Thymus (tissue), 11 donors: ENCODE data around the gene TSEN2. TPM values are rescaled to one million over a fixed set of nuclear protein-coding genes. Genes with fewer than 3 reads are reported as not detected.

Experiments used
- DNase-seq, 9 donors: peaks; one replicate each; pipeline ENCODE4 v3.0.0-alpha.2; 2013; ENCODE audit warnings: low spot score in 9 of 9, low read depth in 6 of 9, missing footprints in 1 of 9
- H3K27ac ChIP-seq, 2 donors: one replicate each; pipeline ENCODE4 v1.5.1; 2013; ENCODE audit warnings: control low read depth in 1 of 2, low read depth in 1 of 2, low read length in 1 of 2, mild to moderate bottlenecking in 1 of 2, moderate library complexity in 1 of 2
- H3K27me3 ChIP-seq, 2 donors: one replicate each; pipeline ENCODE4 v1.5.1; 2013; ENCODE audit warnings: low read length in 1 of 2; ENCODE audit not compliant: control insufficient read depth in 2 of 2, insufficient read depth in 1 of 2
- H3K36me3 ChIP-seq, 2 donors: one replicate each; pipeline ENCODE4 v1.5.1; 2013; ENCODE audit warnings: low read length in 1 of 2, mild to moderate bottlenecking in 1 of 2, moderate library complexity in 1 of 2; ENCODE audit not compliant: control insufficient read depth in 2 of 2, insufficient read depth in 2 of 2
- H3K4me1 ChIP-seq, 2 donors: one replicate each; pipeline ENCODE4 v1.5.1; 2013; ENCODE audit warnings: low read length in 2 of 2; ENCODE audit not compliant: control insufficient read depth in 2 of 2, insufficient read depth in 2 of 2
- H3K4me3 ChIP-seq, 2 donors: one replicate each; pipeline ENCODE4 v1.5.1; 2013; ENCODE audit warnings: low read length in 2 of 2, control low read depth in 1 of 2, mild to moderate bottlenecking in 1 of 2
- H3K9me3 ChIP-seq, 2 donors: one replicate each; pipeline ENCODE4 v1.5.1; 2013; ENCODE audit warnings: low read length in 1 of 2, mild to moderate bottlenecking in 1 of 2; ENCODE audit not compliant: control insufficient read depth in 2 of 2, insufficient read depth in 1 of 2
- WGBS: extraction: QIAGEN DNeasy Blood & Tissue Kit; methylation state at CpG from one replicate; pipeline ENCODE4 v1.1.7; 2013; 5-methylcytosine and 5-hydroxymethylcytosine counted together
- polyA plus RNA-seq: library from polyadenylated mRNA; stranded (reverse); fragments of 200-250 nt; gene quantifications from one replicate; pipeline ENCODE4 v1.2.3, GENCODE V29; 2013
- total RNA-seq: library from RNA; stranded (reverse); fragments of 120-200 nt; gene quantifications from one replicate; pipeline ENCODE4 v1.2.4, GENCODE V29; 2013
- donor health status: healthy.

The TSEN2 gene
- total and polyA plus RNA-seq, 2 donors: 14.8 to 18.6 TPM

- H3K27me3 ChIP-seq: no peaks in the 10 kb centered on the region
- no peak overlapping the region for H3K4me3 ChIP-seq
- H3K9me3 ChIP-seq: no peaks in the 10 kb centered on the region
- H3K36me3 ChIP-seq: peaks cover 0 to 22% of the 10 kb centered on the region in 2 donors
- no peak for DNase-seq
- H3K27ac ChIP-seq: no peak overlapping the region
- H3K4me1 ChIP-seq: no peaks in the 10 kb centered on the region
These were observed 31.4 kb downstream of the TSEN2 start for GRCh38 chr3:12515631-12516030.

- Histone ChIP-seq H3K9me3 (no peaks in the 10 kb centered on the region), H3K27me3 (no peaks in the 10 kb centered on the region), H3K27ac (no peak overlapping the region), H3K36me3 (peaks cover 7 to 25% of the 10 kb centered on the region in 2 donors), H3K4me3 (no peak overlapping the region), H3K4me1 (no peaks in the 10 kb centered on the region)
- WGBS: 98% methylated on average over 11 of the region's 11 CpGs
- no peak for DNase-seq
These were observed 32.6 kb downstream of the TSEN2 start for GRCh38 chr3:12516873-12517272.

- Histone ChIP-seq H3K4me3 (no peak overlapping the region), H3K4me1 (no peaks in the 10 kb centered on the region), H3K27me3 (no peaks in the 10 kb centered on the region), H3K36me3 (peaks cover 7 to 19% of the 10 kb centered on the region in 2 donors), H3K27ac (no peak overlapping the region), H3K9me3 (no peaks in the 10 kb centered on the region)
- DNase-seq: no peak
- 99% methylated on average over 6 of the region's 6 CpGs for WGBS
These were observed 34.2 kb downstream of the TSEN2 start for GRCh38 chr3:12518261-12519028.

GRCh38 chr3:12521010-12521409 is 36.7 kb downstream of the TSEN2 start:
- peaks cover 7 to 18% of the 10 kb centered on the region in 2 donors for H3K36me3 ChIP-seq
- H3K27me3 ChIP-seq: no peaks in the 10 kb centered on the region
- DNase-seq: no peak
- no peak overlapping the region for H3K4me3 ChIP-seq
- no peaks in the 10 kb centered on the region for H3K4me1 ChIP-seq
- 98% methylated on average over 2 of the region's 2 CpGs for WGBS
- H3K9me3 ChIP-seq: no peaks in the 10 kb centered on the region
- no peak overlapping the region for H3K27ac ChIP-seq

GRCh38 chr3:12522721-12523120 is 38.4 kb downstream of the TSEN2 start:
- DNase-seq: no peak
- Histone ChIP-seq H3K27ac (no peak overlapping the region), H3K4me3 (no peak overlapping the region), H3K27me3 (no peaks in the 10 kb centered on the region), H3K36me3 (peaks cover 7 to 26% of the 10 kb centered on the region in 2 donors), H3K9me3 (no peaks in the 10 kb centered on the region), H3K4me1 (no peaks in the 10 kb centered on the region)
- 96% methylated on average over 1 of the region's 1 CpG for WGBS

- no peaks in the 10 kb centered on the region for H3K9me3 ChIP-seq
- H3K27me3 ChIP-seq: no peaks in the 10 kb centered on the region
- H3K36me3 ChIP-seq: peaks cover 9 to 28% of the 10 kb centered on the region in 2 donors
- no peak overlapping the region for H3K4me3 ChIP-seq
- H3K27ac ChIP-seq: no peak overlapping the region
- no peaks in the 10 kb centered on the region for H3K4me1 ChIP-seq
- no peak for DNase-seq
- 96% methylated on average over 3 of the region's 3 CpGs for WGBS
These were observed 43.5 kb downstream of the TSEN2 start for GRCh38 chr3:12527757-12528143.

- Histone ChIP-seq H3K27ac (no peak overlapping the region), H3K9me3 (no peaks in the 10 kb centered on the region), H3K36me3 (peaks cover 14 to 23% of the 10 kb centered on the region in 2 donors), H3K27me3 (no peaks in the 10 kb centered on the region), H3K4me3 (no peak overlapping the region), H3K4me1 (no peaks in the 10 kb centered on the region)
- no peak for DNase-seq
- WGBS: 94% methylated on average over 5 of the region's 5 CpGs
These were observed 47.9 kb downstream of the TSEN2 start for GRCh38 chr3:12532182-12532581.

GRCh38 chr3:12536423-12536822 is 52.1 kb downstream of the TSEN2 start:
- Histone ChIP-seq H3K4me3 (no peak overlapping the region), H3K36me3 (peaks cover 3 to 13% of the 10 kb centered on the region in 2 donors), H3K9me3 (no peaks in the 10 kb centered on the region), H3K27ac (no peak overlapping the region), H3K4me1 (no peaks in the 10 kb centered on the region), H3K27me3 (no peaks in the 10 kb centered on the region)
- WGBS: 97% methylated on average over 6 of the region's 6 CpGs
- no peak for DNase-seq

GRCh38 chr3:12541625-12542024 is 57.3 kb downstream of the TSEN2 start:
- Histone ChIP-seq H3K9me3 (no peaks in the 10 kb centered on the region), H3K36me3 (peaks cover 0 to 7% of the 10 kb centered on the region in 2 donors), H3K4me3 (no peak overlapping the region), H3K27ac (no peak overlapping the region), H3K4me1 (no peaks in the 10 kb centered on the region), H3K27me3 (no peaks in the 10 kb centered on the region)
- WGBS: 83% methylated on average over 8 of the region's 8 CpGs
- DNase-seq: no peak
